ENCODE data around the gene HELZ.

DNA sequence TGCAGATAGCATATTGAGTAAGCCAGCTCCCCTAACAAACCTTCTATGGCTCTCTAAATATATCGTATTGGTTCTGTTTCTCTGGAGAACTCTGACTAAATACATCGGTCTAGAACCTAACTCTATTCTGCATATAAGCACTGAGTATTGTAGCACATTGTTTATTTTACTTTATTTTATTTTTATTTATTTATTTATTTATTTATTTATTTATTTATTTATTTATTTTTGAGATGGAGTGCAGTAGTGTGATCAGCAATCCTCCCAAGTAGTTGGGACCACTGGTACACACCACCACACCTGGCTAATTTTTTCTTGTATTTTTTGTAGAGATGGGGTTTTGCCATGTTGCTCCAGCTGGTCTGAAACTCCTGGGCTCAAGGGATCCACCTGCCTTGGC, 28.9 kb upstream of the HELZ start:
- TF ChIP-seq, protein P1, sequence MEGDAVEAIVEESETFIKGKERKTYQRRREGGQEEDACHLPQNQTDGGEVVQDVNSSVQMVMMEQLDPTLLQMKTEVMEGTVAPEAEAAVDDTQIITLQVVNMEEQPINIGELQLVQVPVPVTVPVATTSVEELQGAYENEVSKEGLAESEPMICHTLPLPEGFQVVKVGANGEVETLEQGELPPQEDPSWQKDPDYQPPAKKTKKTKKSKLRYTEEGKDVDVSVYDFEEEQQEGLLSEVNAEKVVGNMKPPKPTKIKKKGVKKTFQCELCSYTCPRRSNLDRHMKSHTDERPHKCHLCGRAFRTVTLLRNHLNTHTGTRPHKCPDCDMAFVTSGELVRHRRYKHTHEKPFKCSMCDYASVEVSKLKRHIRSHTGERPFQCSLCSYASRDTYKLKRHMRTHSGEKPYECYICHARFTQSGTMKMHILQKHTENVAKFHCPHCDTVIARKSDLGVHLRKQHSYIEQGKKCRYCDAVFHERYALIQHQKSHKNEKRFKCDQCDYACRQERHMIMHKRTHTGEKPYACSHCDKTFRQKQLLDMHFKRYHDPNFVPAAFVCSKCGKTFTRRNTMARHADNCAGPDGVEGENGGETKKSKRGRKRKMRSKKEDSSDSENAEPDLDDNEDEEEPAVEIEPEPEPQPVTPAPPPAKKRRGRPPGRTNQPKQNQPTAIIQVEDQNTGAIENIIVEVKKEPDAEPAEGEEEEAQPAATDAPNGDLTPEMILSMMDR (IDR thresholded peaks at IDR 0.05), result no peak
- TF ChIP-seq POLR2AphosphoS5 (IDR thresholded peaks at IDR 0.05) (no peak), POLR2A (IDR thresholded peaks at IDR 0.05) (no peak)

Data from prostate gland (tissue), 2 donors.